ENCODE measurements around the gene RELB.

RELB gene, protein sequence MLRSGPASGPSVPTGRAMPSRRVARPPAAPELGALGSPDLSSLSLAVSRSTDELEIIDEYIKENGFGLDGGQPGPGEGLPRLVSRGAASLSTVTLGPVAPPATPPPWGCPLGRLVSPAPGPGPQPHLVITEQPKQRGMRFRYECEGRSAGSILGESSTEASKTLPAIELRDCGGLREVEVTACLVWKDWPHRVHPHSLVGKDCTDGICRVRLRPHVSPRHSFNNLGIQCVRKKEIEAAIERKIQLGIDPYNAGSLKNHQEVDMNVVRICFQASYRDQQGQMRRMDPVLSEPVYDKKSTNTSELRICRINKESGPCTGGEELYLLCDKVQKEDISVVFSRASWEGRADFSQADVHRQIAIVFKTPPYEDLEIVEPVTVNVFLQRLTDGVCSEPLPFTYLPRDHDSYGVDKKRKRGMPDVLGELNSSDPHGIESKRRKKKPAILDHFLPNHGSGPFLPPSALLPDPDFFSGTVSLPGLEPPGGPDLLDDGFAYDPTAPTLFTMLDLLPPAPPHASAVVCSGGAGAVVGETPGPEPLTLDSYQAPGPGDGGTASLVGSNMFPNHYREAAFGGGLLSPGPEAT

DNA sequence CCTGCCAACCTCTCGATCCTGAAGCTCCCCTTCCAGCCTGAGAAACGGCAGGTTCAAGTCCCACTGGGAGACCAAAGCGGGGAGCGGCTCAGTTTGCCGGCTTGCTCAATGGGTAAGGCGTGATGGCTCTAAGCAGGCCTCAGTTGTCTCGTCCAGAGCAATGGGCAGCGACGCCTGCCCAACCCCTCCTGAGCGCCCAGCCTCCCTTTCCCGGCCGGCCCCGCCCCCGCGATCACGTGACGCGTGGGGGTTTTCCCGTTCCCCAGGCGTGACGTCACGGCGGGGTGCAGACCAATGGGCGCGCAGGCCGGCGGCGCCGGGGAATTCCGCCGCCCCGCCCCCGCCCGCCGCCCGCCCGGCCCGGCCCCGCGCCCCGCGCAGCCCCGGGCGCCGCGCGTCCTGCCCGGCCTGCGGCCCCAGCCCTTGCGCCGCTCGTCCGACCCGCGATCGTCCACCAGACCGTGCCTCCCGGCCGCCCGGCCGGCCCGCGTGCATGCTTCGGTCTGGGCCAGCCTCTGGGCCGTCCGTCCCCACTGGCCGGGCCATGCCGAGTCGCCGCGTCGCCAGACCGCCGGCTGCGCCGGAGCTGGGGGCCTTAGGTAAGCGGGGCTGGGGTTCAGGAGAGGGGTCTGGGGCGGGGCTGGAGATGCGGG lies at the start of gene RELB:
Gene RELB (plus strand): TSS at position 378 of the 653 bp plus-strand sequence. CDS start 116 bp downstream, at position 494.
- no peaks in the 10 kb centered on the region for H3K27me3 ChIP-seq (ENCODE audit: insufficient read depth, low read length)
- peak within 1 kb of the TSS; percentile 93 for H3K27ac ChIP-seq (ENCODE audit: low read depth, low read length)
- H3K4me1 ChIP-seq (ENCODE audit: control insufficient read depth, insufficient read depth, low read length, unreplicated experiment), result no peaks in the 10 kb centered on the region
- peak within 1 kb of the TSS; percentile 91 for H2AFZ ChIP-seq (ENCODE audit: low read length, unreplicated experiment)
- H3K36me3 ChIP-seq (ENCODE audit: insufficient read depth, low read length), result no peaks in the 10 kb centered on the region
- H3K4me3 ChIP-seq (ENCODE audit: low read depth, low read length), result peak within 1 kb of the TSS; percentile 82
- peaks cover 7% of the 10 kb centered on the region for H3K79me2 ChIP-seq (ENCODE audit: control insufficient read depth, insufficient read depth, low read length, unreplicated experiment)

DNA sequence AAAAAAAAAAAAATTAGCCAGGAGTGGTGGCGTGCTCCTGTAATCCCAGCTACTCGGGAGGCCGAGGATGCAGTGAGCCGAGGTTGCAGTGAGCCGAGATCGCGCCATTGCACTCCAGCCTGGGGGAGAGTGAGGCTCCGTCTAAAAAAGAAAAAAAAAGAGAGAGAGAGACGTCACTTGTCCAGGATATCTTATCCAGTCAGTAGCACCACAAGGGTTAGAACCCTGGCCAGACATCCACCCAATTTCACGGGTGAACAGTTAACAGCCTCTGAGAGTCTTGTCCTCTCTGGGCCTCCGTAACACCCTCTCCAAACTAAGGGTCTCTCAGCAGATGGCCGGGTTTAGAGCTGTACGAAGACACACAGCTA lies 47.0 kb upstream of the RELB start:
- Histone ChIP-seq H3K27me3 (ENCODE audit: insufficient read depth, low read length) (no peaks in the 10 kb centered on the region), H3K4me1 (ENCODE audit: control insufficient read depth, insufficient read depth, low read length, unreplicated experiment) (peaks cover 11% of the 10 kb centered on the region), H3K79me2 (ENCODE audit: control insufficient read depth, insufficient read depth, low read length, unreplicated experiment) (peaks cover 46% of the 10 kb centered on the region), H3K27ac (ENCODE audit: low read depth, low read length) (peak overlapping the region; percentile 96), H3K36me3 (ENCODE audit: insufficient read depth, low read length) (no peaks in the 10 kb centered on the region), H2AFZ (ENCODE audit: low read length, unreplicated experiment) (peak overlapping the region; percentile 95), H3K4me3 (ENCODE audit: low read depth, low read length) (peak overlapping the region; percentile 100)

DNA sequence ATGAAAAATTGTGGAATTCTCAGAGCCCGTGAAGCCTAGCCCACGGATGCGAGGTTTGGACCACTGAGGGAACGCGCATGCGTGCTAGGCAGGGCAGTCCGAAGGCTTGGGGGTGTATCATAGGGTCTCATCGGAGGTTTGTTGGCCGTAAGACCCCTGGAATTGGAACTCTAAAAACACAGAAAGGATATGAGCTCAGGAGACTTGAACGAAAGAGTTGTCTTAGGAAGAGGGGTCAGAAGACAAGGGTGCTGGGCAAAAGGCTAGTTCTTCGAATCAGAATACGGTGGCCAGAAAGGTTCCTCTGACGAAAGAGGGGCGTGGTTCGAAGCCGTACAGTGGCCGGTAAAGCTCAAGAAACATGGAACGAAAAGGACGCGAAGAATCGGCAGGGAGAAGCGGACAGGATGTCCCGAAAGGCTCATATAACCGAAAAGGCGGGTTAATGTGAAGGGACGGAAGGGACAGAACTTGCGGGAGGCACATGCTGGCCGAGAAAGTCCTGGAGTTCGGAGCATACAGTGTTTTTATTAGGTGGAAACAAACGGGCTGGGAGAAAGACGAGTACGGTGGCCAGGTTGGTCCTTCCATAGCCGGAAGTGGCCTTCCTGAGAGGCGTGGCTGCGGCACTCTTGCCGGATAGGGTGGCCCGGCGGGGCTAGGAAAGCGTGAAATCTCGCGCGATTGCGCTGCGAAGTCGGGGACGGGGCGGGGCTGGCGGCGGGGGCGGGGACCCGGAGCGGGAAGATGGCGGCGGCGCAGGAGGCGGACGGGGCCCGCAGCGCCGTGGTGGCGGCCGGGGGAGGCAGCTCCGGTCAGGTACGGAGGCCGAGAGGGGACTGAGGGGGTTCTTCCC lies 46.4 kb upstream of the RELB start, which contains the start of gene CLPTM1:
Gene CLPTM1 (plus strand): TSS at position 732 of the 856 bp plus-strand sequence. CDS start 16 bp downstream, at position 748.
- Histone ChIP-seq H2AFZ (ENCODE audit: low read length, unreplicated experiment) (peak within 1 kb of the TSS; percentile 95), H3K79me2 (ENCODE audit: control insufficient read depth, insufficient read depth, low read length, unreplicated experiment) (peaks cover 52% of the 10 kb centered on the region), H3K36me3 (ENCODE audit: insufficient read depth, low read length) (no peaks in the 10 kb centered on the region), H3K4me1 (ENCODE audit: control insufficient read depth, insufficient read depth, low read length, unreplicated experiment) (peaks cover 11% of the 10 kb centered on the region), H3K27me3 (ENCODE audit: insufficient read depth, low read length) (no peaks in the 10 kb centered on the region), H3K27ac (ENCODE audit: low read depth, low read length) (peak within 1 kb of the TSS; percentile 96), H3K4me3 (ENCODE audit: low read depth, low read length) (peak within 1 kb of the TSS; percentile 100)

DNA sequence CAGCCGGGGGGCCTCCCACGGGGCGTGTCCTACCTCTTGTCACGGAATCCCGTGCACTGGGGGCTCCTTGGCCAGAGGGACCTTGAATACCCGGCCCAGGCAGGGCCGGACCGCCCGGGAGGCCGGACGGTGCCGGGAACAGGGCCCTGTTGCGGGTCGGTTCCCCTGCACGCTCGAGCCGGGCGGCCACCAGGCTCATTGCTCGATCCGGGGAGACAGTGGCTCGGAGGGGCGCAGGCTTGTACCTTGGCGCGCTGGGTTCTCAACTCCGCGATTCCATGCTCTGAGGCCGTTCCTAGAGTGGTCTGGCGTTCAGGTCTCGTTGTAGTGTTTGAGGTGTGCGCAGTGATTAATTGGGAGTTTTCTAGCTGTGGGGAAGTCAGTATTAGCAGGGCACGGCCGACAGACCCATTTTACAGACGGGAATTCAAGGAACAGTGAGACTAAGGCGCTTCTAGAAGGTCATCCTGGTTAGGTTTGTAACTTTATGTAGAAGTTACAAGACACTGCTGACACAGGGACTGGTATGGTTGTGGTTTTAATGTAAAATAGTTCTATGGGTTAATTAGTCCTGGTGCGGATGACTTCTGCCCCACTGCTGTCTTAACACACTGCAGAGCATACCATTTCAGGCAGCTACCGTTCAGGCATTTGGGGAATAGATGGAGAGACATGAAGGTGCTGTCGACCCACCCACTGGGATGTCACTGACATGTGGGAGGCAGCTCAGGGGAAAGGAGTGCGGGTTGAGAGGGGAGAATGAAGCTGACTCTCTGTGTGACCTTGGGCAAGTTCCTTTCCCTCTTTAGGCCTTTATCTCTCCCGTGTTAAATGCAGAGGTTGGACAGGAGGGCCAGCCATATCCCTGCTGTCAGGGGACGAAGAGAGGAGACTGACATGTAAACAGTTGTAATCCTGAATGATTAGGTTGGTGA lies 45.5 kb upstream of the RELB start:
- peak overlapping the region; percentile 20; the same call in 1 of the 2 replicates for H3K27ac ChIP-seq (ENCODE audit: low read depth, low read length)
- peak overlapping the region; percentile 64 for H2AFZ ChIP-seq (ENCODE audit: low read length, unreplicated experiment)

DNA sequence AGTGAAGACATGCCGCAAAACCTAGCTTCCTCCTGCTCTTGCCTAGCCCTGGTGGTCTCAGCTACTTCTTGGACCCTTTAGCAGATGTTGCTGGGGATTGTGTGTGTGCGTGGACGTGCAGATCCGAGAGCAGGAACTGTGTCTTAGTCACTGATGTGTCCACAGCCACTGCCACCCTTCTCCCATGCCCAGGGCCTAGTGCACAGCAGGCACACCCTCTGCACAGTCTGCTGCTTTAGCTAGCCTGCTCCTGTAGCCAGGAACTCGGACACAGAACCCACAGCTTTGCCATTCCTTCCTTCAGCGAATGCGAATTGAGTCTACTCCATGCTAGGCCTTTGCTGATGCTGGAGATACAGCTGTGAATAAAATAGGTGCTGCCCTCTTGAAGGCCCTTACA lies 43.7 kb upstream of the RELB start:
- no peaks in the 10 kb centered on the region for H3K36me3 ChIP-seq (ENCODE audit: insufficient read depth, low read length)
- peaks cover 73% of the 10 kb centered on the region for H3K79me2 ChIP-seq (ENCODE audit: control insufficient read depth, insufficient read depth, low read length, unreplicated experiment)
- peaks cover 11% of the 10 kb centered on the region for H3K4me1 ChIP-seq (ENCODE audit: control insufficient read depth, insufficient read depth, low read length, unreplicated experiment)
- H3K27ac ChIP-seq (ENCODE audit: low read depth, low read length), result no peak overlapping the region
- H3K27me3 ChIP-seq (ENCODE audit: insufficient read depth, low read length), result no peaks in the 10 kb centered on the region
- H2AFZ ChIP-seq (ENCODE audit: low read length, unreplicated experiment), result no peak overlapping the region
- no peak overlapping the region; the same call in 1 of the 2 replicates for H3K4me3 ChIP-seq (ENCODE audit: low read depth, low read length)

More for the DNA sequence above, 45.5 kb upstream of the RELB start:
- no peaks in the 10 kb centered on the region for H3K36me3 ChIP-seq (ENCODE audit: insufficient read depth, low read length)
- H3K27me3 ChIP-seq (ENCODE audit: insufficient read depth, low read length), result no peaks in the 10 kb centered on the region
- H3K4me3 ChIP-seq (ENCODE audit: low read depth, low read length), result peak overlapping the region; percentile 100
- H3K4me1 ChIP-seq (ENCODE audit: control insufficient read depth, insufficient read depth, low read length, unreplicated experiment), result peaks cover 11% of the 10 kb centered on the region
- H3K79me2 ChIP-seq (ENCODE audit: control insufficient read depth, insufficient read depth, low read length, unreplicated experiment), result peaks cover 61% of the 10 kb centered on the region

DNA sequence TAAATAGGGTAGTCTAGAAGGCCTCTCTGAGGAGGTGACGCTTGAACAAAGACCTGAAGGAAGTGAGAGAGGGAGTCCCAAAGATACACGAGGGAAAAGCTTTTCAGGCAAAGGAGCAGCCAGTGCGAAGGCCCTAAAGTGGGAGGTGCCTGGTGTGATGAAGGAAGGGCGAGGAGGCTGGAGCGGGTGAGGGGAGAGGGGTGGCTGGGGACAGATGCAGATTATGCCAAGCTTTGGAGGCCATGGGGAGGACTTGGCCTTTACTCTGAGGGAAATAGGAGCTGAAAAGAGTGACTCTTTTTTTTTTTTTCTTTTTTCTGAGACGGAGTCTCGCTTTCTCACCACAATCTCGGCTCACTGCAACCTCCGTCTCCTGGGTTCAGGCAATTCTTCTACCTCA lies 43.2 kb upstream of the RELB start:
- Histone ChIP-seq H3K4me1 (ENCODE audit: control insufficient read depth, insufficient read depth, low read length, unreplicated experiment) (peaks cover 11% of the 10 kb centered on the region), H3K79me2 (ENCODE audit: control insufficient read depth, insufficient read depth, low read length, unreplicated experiment) (peaks cover 73% of the 10 kb centered on the region), H3K36me3 (ENCODE audit: insufficient read depth, low read length) (no peaks in the 10 kb centered on the region), H2AFZ (ENCODE audit: low read length, unreplicated experiment) (no peak overlapping the region), H3K27me3 (ENCODE audit: insufficient read depth, low read length) (no peaks in the 10 kb centered on the region), H3K27ac (ENCODE audit: low read depth, low read length) (no peak overlapping the region), H3K4me3 (ENCODE audit: low read depth, low read length) (no peak overlapping the region)

DNA sequence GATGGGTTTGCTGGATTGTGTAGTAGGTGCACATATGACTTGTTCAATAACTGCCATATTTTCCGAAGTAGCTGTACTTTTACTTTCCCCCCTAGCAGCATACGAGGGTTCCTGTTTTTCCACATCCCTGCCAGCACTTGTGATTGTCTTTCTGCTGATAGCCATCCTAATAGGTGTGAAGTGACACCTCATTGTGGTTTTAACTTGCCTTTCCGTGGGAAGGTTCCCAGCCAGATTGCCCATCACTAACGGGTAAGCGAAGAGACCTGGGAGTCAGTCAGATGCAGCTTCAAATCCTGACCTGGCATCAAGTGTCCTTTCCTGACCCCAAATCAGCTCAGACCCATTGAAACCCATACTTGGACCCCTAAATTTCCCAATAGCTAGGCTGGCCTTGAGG lies 41.6 kb upstream of the RELB start:
- H3K27ac ChIP-seq (ENCODE audit: low read depth, low read length), result no peak overlapping the region
- H3K27me3 ChIP-seq (ENCODE audit: insufficient read depth, low read length), result no peaks in the 10 kb centered on the region
- no peak overlapping the region for H2AFZ ChIP-seq (ENCODE audit: low read length, unreplicated experiment)
- H3K4me1 ChIP-seq (ENCODE audit: control insufficient read depth, insufficient read depth, low read length, unreplicated experiment), result peaks cover 11% of the 10 kb centered on the region
- H3K36me3 ChIP-seq (ENCODE audit: insufficient read depth, low read length), result no peaks in the 10 kb centered on the region
- H3K79me2 ChIP-seq (ENCODE audit: control insufficient read depth, insufficient read depth, low read length, unreplicated experiment), result peaks cover 70% of the 10 kb centered on the region
- no peak overlapping the region for H3K4me3 ChIP-seq (ENCODE audit: low read depth, low read length)

DNA sequence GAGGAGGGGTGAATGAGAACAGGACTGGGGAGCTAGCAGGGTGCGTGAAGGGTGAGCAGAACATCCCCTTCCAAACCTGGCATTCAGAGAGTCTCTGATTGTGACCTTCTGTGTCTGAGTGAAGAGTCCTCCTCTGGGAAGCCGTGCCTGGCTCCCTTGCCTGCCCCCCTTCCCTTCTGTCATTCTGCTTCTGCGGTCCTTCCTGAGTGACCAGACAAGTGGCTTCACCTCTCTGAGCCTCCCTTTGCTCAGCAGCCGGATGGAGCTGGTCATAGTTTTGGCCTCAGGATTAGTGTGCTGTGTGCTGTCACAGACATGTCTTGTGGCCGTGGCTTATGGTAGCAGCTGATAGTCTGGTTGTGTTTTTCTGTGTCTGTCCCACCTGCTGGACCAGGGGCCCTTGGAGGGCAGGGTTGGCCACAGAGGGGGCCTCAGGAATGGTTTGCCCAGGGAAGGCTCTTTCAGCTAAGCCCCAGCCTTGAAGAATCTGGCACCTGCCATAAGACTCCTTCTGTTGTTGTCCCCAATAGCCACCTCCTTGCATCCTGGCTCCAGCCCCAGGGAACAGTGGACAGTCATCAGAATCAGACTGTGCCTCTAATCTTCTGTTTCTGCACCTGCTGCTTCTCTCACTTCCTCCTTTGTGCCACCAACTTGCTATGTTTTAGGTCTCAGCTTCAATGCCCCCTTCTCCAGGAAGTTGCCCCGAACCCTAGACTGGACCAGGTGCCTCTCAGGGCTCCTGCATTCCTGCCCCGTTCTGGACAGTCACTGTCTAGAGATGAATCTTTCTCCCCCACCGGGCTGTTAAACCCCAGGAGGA lies 40.1 kb upstream of the RELB start:
- Histone ChIP-seq H3K4me1 (ENCODE audit: control insufficient read depth, insufficient read depth, low read length, unreplicated experiment) (peaks cover 11% of the 10 kb centered on the region), H3K79me2 (ENCODE audit: control insufficient read depth, insufficient read depth, low read length, unreplicated experiment) (peaks cover 58% of the 10 kb centered on the region), H3K27me3 (ENCODE audit: insufficient read depth, low read length) (no peaks in the 10 kb centered on the region), H3K36me3 (ENCODE audit: insufficient read depth, low read length) (no peaks in the 10 kb centered on the region), H3K4me3 (ENCODE audit: low read depth, low read length) (no peak overlapping the region), H3K27ac (ENCODE audit: low read depth, low read length) (no peak overlapping the region), H2AFZ (ENCODE audit: low read length, unreplicated experiment) (no peak overlapping the region)

DNA sequence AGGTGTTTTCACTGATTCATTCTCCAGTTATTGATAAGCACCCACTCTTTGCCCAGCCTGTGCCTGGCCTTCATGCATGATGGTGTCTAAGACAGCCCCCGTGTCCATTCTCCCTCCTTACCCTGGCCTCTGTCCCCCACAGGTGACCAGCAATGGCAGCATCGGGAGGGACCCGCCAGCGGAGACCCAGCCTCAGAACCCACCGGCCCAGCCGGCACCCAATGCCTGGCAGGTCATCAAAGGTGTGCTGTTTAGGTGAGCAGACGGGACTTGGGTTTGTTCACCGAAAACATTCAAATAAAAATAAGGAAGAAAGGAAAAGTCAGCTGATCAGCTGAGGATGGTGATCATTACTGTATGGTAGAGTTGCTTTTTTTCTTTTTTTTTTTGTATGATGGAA lies 39.4 kb upstream of the RELB start:
- H3K79me2 ChIP-seq (ENCODE audit: control insufficient read depth, insufficient read depth, low read length, unreplicated experiment), result peaks cover 51% of the 10 kb centered on the region
- no peaks in the 10 kb centered on the region for H3K36me3 ChIP-seq (ENCODE audit: insufficient read depth, low read length)
- H3K27ac ChIP-seq (ENCODE audit: low read depth, low read length), result no peak overlapping the region
- H3K4me1 ChIP-seq (ENCODE audit: control insufficient read depth, insufficient read depth, low read length, unreplicated experiment), result peaks cover 5% of the 10 kb centered on the region
- no peak overlapping the region for H3K4me3 ChIP-seq (ENCODE audit: low read depth, low read length)
- no peaks in the 10 kb centered on the region for H3K27me3 ChIP-seq (ENCODE audit: insufficient read depth, low read length)
- no peak overlapping the region for H2AFZ ChIP-seq (ENCODE audit: low read length, unreplicated experiment)

Measured in ACC112 (cell line).